SK-N-SH (cell line): ENCODE measurements around the gene NUTF2. TPM values are rescaled to one million over a fixed set of nuclear protein-coding genes. Genes with fewer than 3 reads are reported as not detected.

Experiments
- CHD2 ChIP-seq: fragments of 150-350 bp; IDR thresholded peaks from 2 replicates; pipeline ENCODE4 v1.6.1; 2018; ENCODE audit warnings: low read length; ENCODE audit not compliant: partially characterized antibody
- EP300 ChIP-seq, 2 experiments: IDR thresholded peaks; 2 replicates each; pipeline versions ENCODE4 v1.4.0 to v1.6.1; 2012; ENCODE audit warnings: borderline replicate concordance in 1 of 2, low read depth in 1 of 2, low read length in 1 of 2
- FOSL2 ChIP-seq: IDR thresholded peaks from 2 replicates; pipeline ENCODE4 v1.4.0; 2012; ENCODE audit warnings: low read depth, mild to moderate bottlenecking, moderate library complexity, borderline replicate concordance
- FOXM1 ChIP-seq: IDR thresholded peaks from 2 replicates; pipeline ENCODE4 v1.4.0; 2012; ENCODE audit warnings: low read depth, mild to moderate bottlenecking
- GABPA ChIP-seq: IDR thresholded peaks from 2 replicates; pipeline ENCODE4 v1.4.0; 2012; ENCODE audit warnings: low read depth, mild to moderate bottlenecking
- JUND ChIP-seq: IDR thresholded peaks from 2 replicates; pipeline ENCODE4 v1.4.0; 2012
- MEF2A ChIP-seq: IDR thresholded peaks from 2 replicates; pipeline ENCODE4 v1.4.0; 2012; ENCODE audit warnings: low read depth, borderline replicate concordance
- MXI1 ChIP-seq: IDR thresholded peaks from 2 replicates; pipeline ENCODE4 v1.6.1; 2012; ENCODE audit warnings: mild to moderate bottlenecking, low read depth, low read length, improper control_type of control experiment
- NFIC ChIP-seq: IDR thresholded peaks from 2 replicates; pipeline ENCODE4 v1.4.0; 2012; ENCODE audit warnings: borderline replicate concordance
- POLR2AphosphoS5 ChIP-seq: IDR thresholded peaks from 2 replicates; pipeline ENCODE4 v1.6.1; 2012; ENCODE audit warnings: low read depth, low read length
- RCOR1 ChIP-seq: fragments of 150-350 bp; IDR thresholded peaks from 2 replicates; pipeline ENCODE4 v1.6.1; 2017; ENCODE audit warnings: antibody characterized with exemption, low read length
- RXRA ChIP-seq: IDR thresholded peaks from 2 replicates; pipeline ENCODE4 v1.4.0; 2012; ENCODE audit warnings: low read depth, mild to moderate bottlenecking, borderline replicate concordance
- TAF1 ChIP-seq: IDR thresholded peaks from 2 replicates; pipeline ENCODE4 v1.6.1; 2012; ENCODE audit warnings: low read depth, mild to moderate bottlenecking, low read length, moderate library complexity, borderline replicate concordance
- TEAD4 ChIP-seq: IDR thresholded peaks from 2 replicates; pipeline ENCODE4 v1.4.0; 2012; ENCODE audit warnings: mild to moderate bottlenecking, borderline replicate concordance; ENCODE audit not compliant: insufficient read depth
- YY1 ChIP-seq: IDR thresholded peaks from 2 replicates; pipeline ENCODE4 v1.4.0; 2012; ENCODE audit warnings: low read depth, mild to moderate bottlenecking
- polyA plus RNA-seq, 3 experiments: library from polyadenylated mRNA; depleted of rRNA; stranded (reverse); fragments of >200 nt; gene quantifications; 2 replicates each; pipeline ENCODE4 v1.2.3, GENCODE V29; 2012
- TF ChIP-seq, protein P1 (sequence below): IDR thresholded peaks from 2 replicates; pipeline ENCODE4 v1.6.1; 2012; ENCODE audit warnings: mild to moderate bottlenecking, low read depth, low read length, moderate library complexity
- TF ChIP-seq, protein P2 (sequence below): IDR thresholded peaks from 2 replicates; pipeline ENCODE4 v1.4.0; 2012; ENCODE audit warnings: low read depth
- TF ChIP-seq, protein P3 (sequence below): IDR thresholded peaks from 2 replicates; pipeline ENCODE4 v1.4.0; 2012; ENCODE audit warnings: low read depth, borderline replicate concordance

NUTF2 gene
- polyA plus RNA-seq, 1 of the 3 experiments (the other 2 are of a cell fraction), result 449 TPM

DNA sequence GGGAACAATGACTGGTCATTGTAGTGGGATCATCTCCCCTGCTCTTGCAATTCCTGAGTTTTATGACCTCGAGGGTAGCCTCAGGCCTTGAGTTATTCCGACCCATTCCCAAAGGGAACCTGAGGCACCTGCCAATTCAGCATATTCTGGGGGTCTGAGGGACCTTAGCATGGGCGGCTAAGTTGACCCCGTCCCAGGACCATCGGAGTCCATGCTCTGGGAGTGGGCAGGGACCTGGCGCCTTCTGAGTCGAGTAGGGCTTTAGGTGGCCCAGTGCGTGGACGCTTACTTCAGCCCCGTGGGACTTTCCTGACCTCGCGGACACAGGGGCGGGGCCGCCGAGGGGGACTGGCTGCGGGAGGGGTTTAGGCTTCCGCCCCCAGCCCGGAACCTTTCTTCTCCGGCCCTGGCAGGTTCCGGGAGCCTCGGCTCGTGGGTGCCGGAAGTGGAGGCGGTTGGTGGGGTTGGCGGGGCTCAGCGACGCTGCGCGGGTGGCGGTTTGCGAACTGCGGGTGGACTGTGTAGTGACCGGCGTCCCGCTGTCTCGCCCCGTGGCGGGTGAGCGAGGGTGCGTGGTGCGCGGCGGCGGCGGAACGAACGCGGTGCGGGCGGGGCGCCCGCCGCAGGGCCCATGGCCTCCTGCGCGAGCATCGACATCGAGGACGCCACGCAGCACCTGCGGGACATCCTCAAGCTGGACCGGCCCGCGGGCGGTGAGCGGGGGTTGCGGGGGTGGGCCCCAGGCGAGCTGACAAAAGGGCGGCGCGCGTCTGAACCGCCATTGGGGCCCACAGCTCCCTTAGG is 26.1 kb downstream of the NUTF2 start, which contains the start of gene EDC4 (continued):
- TF ChIP-seq, protein P1, sequence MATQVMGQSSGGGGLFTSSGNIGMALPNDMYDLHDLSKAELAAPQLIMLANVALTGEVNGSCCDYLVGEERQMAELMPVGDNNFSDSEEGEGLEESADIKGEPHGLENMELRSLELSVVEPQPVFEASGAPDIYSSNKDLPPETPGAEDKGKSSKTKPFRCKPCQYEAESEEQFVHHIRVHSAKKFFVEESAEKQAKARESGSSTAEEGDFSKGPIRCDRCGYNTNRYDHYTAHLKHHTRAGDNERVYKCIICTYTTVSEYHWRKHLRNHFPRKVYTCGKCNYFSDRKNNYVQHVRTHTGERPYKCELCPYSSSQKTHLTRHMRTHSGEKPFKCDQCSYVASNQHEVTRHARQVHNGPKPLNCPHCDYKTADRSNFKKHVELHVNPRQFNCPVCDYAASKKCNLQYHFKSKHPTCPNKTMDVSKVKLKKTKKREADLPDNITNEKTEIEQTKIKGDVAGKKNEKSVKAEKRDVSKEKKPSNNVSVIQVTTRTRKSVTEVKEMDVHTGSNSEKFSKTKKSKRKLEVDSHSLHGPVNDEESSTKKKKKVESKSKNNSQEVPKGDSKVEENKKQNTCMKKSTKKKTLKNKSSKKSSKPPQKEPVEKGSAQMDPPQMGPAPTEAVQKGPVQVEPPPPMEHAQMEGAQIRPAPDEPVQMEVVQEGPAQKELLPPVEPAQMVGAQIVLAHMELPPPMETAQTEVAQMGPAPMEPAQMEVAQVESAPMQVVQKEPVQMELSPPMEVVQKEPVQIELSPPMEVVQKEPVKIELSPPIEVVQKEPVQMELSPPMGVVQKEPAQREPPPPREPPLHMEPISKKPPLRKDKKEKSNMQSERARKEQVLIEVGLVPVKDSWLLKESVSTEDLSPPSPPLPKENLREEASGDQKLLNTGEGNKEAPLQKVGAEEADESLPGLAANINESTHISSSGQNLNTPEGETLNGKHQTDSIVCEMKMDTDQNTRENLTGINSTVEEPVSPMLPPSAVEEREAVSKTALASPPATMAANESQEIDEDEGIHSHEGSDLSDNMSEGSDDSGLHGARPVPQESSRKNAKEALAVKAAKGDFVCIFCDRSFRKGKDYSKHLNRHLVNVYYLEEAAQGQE, result peak; percentile 30; the same call in 1 of the 2 replicates
- TF ChIP-seq, protein P2, sequence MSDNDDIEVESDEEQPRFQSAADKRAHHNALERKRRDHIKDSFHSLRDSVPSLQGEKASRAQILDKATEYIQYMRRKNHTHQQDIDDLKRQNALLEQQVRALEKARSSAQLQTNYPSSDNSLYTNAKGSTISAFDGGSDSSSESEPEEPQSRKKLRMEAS, result peak; percentile 78; the same call in 1 of the 2 replicates
- TF ChIP-seq RXRA, result no peak
- peak; percentile 90 for TF ChIP-seq GABPA
- no peak for TF ChIP-seq RCOR1
- TF ChIP-seq POLR2AphosphoS5, result peak; percentile 91
- peak; percentile 33; the same call in 1 of the 2 replicates for TF ChIP-seq NFIC
- peak; percentile 33; the same call in 1 of the 2 replicates for TF ChIP-seq FOSL2
- TF ChIP-seq CHD2, result peak; percentile 88
- TF ChIP-seq, protein P3, sequence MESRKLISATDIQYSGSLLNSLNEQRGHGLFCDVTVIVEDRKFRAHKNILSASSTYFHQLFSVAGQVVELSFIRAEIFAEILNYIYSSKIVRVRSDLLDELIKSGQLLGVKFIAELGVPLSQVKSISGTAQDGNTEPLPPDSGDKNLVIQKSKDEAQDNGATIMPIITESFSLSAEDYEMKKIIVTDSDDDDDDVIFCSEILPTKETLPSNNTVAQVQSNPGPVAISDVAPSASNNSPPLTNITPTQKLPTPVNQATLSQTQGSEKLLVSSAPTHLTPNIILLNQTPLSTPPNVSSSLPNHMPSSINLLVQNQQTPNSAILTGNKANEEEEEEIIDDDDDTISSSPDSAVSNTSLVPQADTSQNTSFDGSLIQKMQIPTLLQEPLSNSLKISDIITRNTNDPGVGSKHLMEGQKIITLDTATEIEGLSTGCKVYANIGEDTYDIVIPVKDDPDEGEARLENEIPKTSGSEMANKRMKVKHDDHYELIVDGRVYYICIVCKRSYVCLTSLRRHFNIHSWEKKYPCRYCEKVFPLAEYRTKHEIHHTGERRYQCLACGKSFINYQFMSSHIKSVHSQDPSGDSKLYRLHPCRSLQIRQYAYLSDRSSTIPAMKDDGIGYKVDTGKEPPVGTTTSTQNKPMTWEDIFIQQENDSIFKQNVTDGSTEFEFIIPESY, result peak; percentile 70; the same call in 1 of the 2 replicates
- no peak for TF ChIP-seq TEAD4
- peak; percentile 32; the same call in 1 of the 2 replicates for TF ChIP-seq JUND
- TF ChIP-seq EP300 (IDR thresholded peaks at IDR 0.05; ENCODE audit: borderline replicate concordance in 1 of 2, low read depth in 1 of 2, low read length in 1 of 2), result peak in 1 of 2 experiments; percentile 54; a peak in 1 of 4 replicates
- TF ChIP-seq FOXM1, result no peak
- peak; percentile 85 for TF ChIP-seq TAF1
- TF ChIP-seq MXI1, result peak; percentile 49; the same call in 1 of the 2 replicates
- TF ChIP-seq MEF2A, result no peak
- TF ChIP-seq YY1, result peak; percentile 29; the same call in 1 of the 2 replicates
